Transverse colon (tissue), 4 donors: ENCODE results near the gene DOCK1.

Source experiments
- CTCF ChIP-seq, 5 experiments: fragments of 200-600 bp in 3 of 5; fragments of 450-650 bp in 2 of 5; sonication (generic) in 3 of 5; IDR thresholded peaks; 1 replicate in 2 of 5; 2 replicates in 3 of 5; pipeline ENCODE4 v1.5.1; 2016 to 2017; ENCODE audit warnings: antibody characterized with exemption in 5 of 5, inconsistent platforms in 3 of 5, mild to moderate bottlenecking in 2 of 5, moderate library complexity in 1 of 5
- EP300 ChIP-seq: sonication (generic); formaldehyde crosslinking; IDR thresholded peaks from one replicate; pipeline ENCODE4 v1.6.1; 2017; ENCODE audit warnings: antibody characterized with exemption, low read depth
- POLR2A ChIP-seq: fragments of 450-650 bp; IDR thresholded peaks from one replicate; pipeline ENCODE4 v1.6.1; 2016; ENCODE audit warnings: antibody characterized with exemption, mild to moderate bottlenecking, moderate library complexity
- POLR2AphosphoS5 ChIP-seq, 3 donors: sonication (generic); formaldehyde crosslinking; IDR thresholded peaks; one replicate each; pipeline ENCODE4 v1.6.1; 2016; ENCODE audit warnings: antibody characterized with exemption in 3 of 3

GRCh38 chr10:127303746-127304145 lies 398.5 kb downstream of the DOCK1 start:
- TF ChIP-seq CTCF (IDR thresholded peaks at IDR 0.05) = no peak
- no peak for TF ChIP-seq POLR2A
- no peak for TF ChIP-seq POLR2AphosphoS5 (IDR thresholded peaks at IDR 0.05)
- TF ChIP-seq EP300 = no peak
